Pancreas (tissue), 10 donors: ENCODE results near the gene HOXD4. TPM values are rescaled to one million over a fixed set of nuclear protein-coding genes. Genes with fewer than 3 reads are reported as not detected.

ENCODE experiments used
- ATAC-seq, 4 donors: fragments of 200-7000 bp; cut with Tn5 transposase; one replicate each; pipeline versions ENCODE4 v1.8.0 to v1.9.1; 2020; ENCODE audit warnings: mild to moderate bottlenecking in 4 of 4, moderate library complexity in 4 of 4
- DNase-seq, 6 donors: peaks; one replicate each; pipeline ENCODE4 v3.0.0-alpha.2; 2020
- FAIRE-seq: peaks from 2 replicates; lab custom pipeline; 2012; peaks lifted over from hg19 to GRCh38; lab: Jason Lieb, UNC
- H3K27ac ChIP-seq, 4 donors: fragments of 200-600 bp; sonication (generic); 1 replicate in 3 of 4; 2 replicates in 1 of 4; pipeline versions ENCODE4 v1.5.0 to v1.8.0; 2020
- H3K27me3 ChIP-seq, 4 donors: fragments of 200-600 bp; one replicate each; pipeline ENCODE4 v1.8.0; 2021
- H3K36me3 ChIP-seq, 3 donors: fragments of 200-600 bp; sonication (generic) in 1 of 3; one replicate each; pipeline versions ENCODE4 v1.5.0 to v1.8.0; 2020 to 2021
- H3K4me1 ChIP-seq, 3 donors: fragments of 200-600 bp; one replicate each; pipeline ENCODE4 v1.8.0; 2021
- H3K4me3 ChIP-seq, 4 donors: fragments of 200-600 bp; sonication (generic) in 2 of 4; one replicate each; pipeline versions ENCODE4 v1.5.0 to v1.8.0; 2020 to 2021
- H3K9me3 ChIP-seq, 4 donors: fragments of 200-600 bp; one replicate each; pipeline ENCODE4 v1.8.0; 2021
- WGBS, 2 donors: extraction: QIAGEN DNeasy Blood & Tissue Kit; methylation state at CpG; one replicate each; pipeline ENCODE4 v1.1.7; 2013; 5-methylcytosine and 5-hydroxymethylcytosine counted together
- intact Hi-C, 3 donors: fragments of 100-400 bp; cut with DNase I; formaldehyde crosslinking; loops; one replicate each; pipeline versions ENCODE4 v1.11.1 to v1.14.2; 2022
- polyA plus RNA-seq, 2 donors: library from polyadenylated mRNA; stranded (reverse); fragments of 200-250 nt; gene quantifications; one replicate each; pipeline ENCODE4 v1.2.3, GENCODE V29; 2013
- total RNA-seq, 6 donors: library from RNA; stranded (reverse); fragmentation: NEBNext Ultra II Directional in 4 of 6; extraction: Animal tissue kit (Norgen Biotek cat#: 25700) in 4 of 6; gene quantifications; one replicate each; pipeline versions ENCODE4 v1.2.1 to v1.2.4, GENCODE V29; 2021 to 2023
- TF ChIP-seq, protein P1 (sequence below), 4 donors: fragments of 200-600 bp; sonication (generic) in 3 of 4; IDR thresholded peaks; one replicate each; pipeline versions ENCODE4 v1.5.0 to v1.8.0; 2021; ENCODE audit warnings: antibody characterized with exemption in 4 of 4
- donor health status: healthy with polysubstance abuse.
- donor health status: DM: no; HTN: no; CAD: no; lungs with moderate emphysema.
- donor health status: DM: no; HTN: no; CAD: no.
- donor health status: control.
- donor health status: control.
- donor health status: Bipolar disorder and iron deficiency.
- donor health status: DM: yes; HTN: yes; CAD: no.
- donor health status: DM: no; HTN: no; CAD: no.
- donor health status: DM: no; HTN: no; CAD: no.
- donor health status: DM: yes; HTN: yes; CAD: no.

Gene HOXD4
- total and polyA plus RNA-seq, 8 donors: 0.13 to 1.8 (median 0.31) TPM; not detected in 2

DNA sequence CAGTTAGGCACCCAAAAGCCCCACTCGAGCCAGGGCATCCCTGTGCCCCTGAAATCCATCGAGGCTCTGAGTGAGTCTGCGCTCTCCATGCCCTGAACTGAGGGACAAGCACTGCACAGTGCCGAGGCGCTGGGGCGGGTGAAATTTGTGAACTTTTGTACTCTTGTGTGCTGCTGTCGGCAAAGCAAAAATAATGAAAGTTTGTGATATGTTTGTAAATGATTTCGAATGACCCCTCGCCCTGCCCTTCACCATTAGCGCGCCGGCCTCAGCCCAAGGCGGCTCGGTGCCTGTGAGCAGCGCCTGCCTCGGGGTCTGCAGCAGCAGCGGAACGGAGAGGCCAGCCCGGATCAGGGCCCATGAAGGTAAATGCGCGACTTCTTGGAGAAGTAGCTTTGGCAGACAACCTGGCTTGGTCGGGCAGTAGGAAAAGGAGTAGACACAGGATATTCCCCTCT, 1.8 kb upstream of the HOXD4 start:
- DNase-seq (no peak), ATAC-seq (no peak), FAIRE-seq (no peak)
- Histone ChIP-seq H3K4me1 (no peaks in the 10 kb centered on the region), H3K27ac (no peak overlapping the region), H3K9me3 (no peaks in the 10 kb centered on the region), H3K27me3 (peaks cover 0 to 25% (median 10%) of the 10 kb centered on the region in 4 donors), H3K4me3 (no peak overlapping the region), H3K36me3 (no peaks in the 10 kb centered on the region)
- TF ChIP-seq, protein P1, sequence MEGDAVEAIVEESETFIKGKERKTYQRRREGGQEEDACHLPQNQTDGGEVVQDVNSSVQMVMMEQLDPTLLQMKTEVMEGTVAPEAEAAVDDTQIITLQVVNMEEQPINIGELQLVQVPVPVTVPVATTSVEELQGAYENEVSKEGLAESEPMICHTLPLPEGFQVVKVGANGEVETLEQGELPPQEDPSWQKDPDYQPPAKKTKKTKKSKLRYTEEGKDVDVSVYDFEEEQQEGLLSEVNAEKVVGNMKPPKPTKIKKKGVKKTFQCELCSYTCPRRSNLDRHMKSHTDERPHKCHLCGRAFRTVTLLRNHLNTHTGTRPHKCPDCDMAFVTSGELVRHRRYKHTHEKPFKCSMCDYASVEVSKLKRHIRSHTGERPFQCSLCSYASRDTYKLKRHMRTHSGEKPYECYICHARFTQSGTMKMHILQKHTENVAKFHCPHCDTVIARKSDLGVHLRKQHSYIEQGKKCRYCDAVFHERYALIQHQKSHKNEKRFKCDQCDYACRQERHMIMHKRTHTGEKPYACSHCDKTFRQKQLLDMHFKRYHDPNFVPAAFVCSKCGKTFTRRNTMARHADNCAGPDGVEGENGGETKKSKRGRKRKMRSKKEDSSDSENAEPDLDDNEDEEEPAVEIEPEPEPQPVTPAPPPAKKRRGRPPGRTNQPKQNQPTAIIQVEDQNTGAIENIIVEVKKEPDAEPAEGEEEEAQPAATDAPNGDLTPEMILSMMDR (IDR thresholded peaks at IDR 0.05): no peak
- WGBS, 2 donors: 13 to 15% methylated on average over 22 of the region's 22 CpGs
- intact Hi-C loops: loop anchor here in 1 of 3 donors (10.0 kb wide), 1 partner anchor 495 kb away; no protein-coding TSS in a partner anchor

- no peak overlapping the region for H3K27ac ChIP-seq
- H3K4me3 ChIP-seq: no peak overlapping the region
- TF ChIP-seq, protein P1 (IDR thresholded peaks at IDR 0.05): no peak
- peaks cover 0 to 25% (median 10%) of the 10 kb centered on the region in 4 donors for H3K27me3 ChIP-seq
- ATAC-seq (no peak), DNase-seq (no peak), FAIRE-seq (no peak)
- H3K4me1 ChIP-seq: no peaks in the 10 kb centered on the region
- intact Hi-C loops: loop anchor here in 2 of 3 donors (10.0 kb wide), 2 partner anchors 415 to 495 kb away; no protein-coding TSS in a partner anchor
- no peaks in the 10 kb centered on the region for H3K36me3 ChIP-seq
- 12 to 13% methylated on average over 24 of the region's 24 CpGs for WGBS, 2 donors
- H3K9me3 ChIP-seq: no peaks in the 10 kb centered on the region
These were observed 1.3 kb upstream of the HOXD4 start for GRCh38 chr2:176149939-176150583.

DNA sequence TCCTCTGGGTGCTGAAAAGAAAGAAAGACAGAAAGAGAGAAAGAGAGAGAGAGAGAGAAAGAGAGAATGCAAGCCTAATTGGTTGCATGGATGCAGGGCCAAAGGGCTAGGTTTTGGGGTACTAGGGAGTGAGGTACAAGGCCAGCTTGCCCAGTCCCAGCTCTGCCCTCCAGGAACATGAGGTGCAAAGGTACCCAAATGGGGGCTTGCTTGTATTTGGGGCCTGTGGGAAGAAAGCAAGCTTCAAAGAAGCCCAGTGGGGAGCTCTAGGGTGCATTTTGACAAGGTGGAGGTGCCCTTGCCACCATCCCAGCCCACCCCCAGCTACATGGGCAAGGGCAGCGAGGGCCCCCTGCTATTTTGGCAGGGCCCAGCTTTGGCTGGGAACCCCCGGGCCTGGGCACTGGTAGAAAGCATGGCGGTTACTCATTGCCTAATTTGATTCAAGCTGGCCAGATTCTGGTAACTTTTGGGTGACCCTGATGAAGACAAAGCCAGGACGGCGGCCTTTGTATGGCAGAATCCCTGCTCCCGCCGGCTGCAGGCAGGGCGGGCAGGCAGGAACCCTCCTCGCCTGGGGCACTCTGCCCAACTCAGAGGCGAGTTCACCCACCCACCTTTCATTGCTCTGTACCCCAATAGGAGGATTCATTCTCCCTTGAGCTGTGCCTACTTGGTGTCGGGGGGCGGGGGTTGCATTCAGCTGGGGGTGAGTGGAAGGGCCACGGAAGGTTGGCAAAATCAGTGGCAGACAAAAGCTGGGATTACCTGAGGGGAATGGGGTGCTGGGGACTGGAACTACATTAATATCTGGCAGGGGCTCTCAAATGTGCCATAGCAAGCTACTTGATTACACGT, 537 bp upstream of the HOXD4 start:
- no peaks in the 10 kb centered on the region for H3K4me1 ChIP-seq
- no peak overlapping the region for H3K27ac ChIP-seq
- intact Hi-C loops: loop anchor here in 1 of 3 donors (10.0 kb wide), 1 partner anchor 414 kb away; no protein-coding TSS in a partner anchor
- no peak overlapping the region for H3K4me3 ChIP-seq
- no peaks in the 10 kb centered on the region for H3K9me3 ChIP-seq
- FAIRE-seq (no peak), ATAC-seq (no peak), DNase-seq (no peak)
- 14 to 16% methylated on average over 14 of the region's 14 CpGs for WGBS, 2 donors
- TF ChIP-seq, protein P1 (IDR thresholded peaks at IDR 0.05): no peak
- peaks cover 0 to 24% (median 10%) of the 10 kb centered on the region in 4 donors for H3K27me3 ChIP-seq
- no peaks in the 10 kb centered on the region for H3K36me3 ChIP-seq

DNA sequence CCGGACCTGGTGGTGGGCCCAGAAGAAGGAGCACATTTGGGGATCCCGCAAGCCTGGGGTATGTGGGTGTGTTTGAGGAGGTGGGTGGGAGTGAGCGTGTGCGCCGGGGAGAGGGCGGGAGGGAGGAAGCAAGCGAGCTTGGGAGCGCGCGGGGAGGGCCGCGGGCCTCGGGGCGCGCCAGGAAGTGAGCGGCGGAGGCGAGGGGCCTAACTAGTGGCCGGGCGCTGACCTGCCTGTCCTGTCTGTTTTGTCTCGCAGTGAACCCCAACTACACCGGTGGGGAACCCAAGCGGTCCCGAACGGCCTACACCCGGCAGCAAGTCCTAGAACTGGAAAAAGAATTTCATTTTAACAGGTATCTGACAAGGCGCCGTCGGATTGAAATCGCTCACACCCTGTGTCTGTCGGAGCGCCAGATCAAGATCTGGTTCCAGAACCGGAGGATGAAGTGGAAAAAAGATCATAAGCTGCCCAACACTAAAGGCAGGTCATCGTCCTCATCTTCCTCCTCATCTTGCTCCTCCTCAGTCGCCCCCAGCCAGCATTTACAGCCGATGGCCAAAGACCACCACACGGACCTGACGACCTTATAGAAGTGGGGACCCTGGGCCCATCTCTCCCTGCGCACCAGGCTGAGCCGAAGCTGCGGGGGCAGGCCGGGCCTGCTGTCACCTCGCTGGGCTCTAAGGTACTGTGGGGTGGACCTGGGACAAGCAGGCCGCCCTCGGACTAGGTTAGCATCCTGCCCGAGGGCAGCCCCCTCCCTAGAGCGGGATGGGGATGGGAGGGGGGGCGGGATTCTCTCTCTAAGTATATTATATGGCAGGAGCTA, 1.2 kb downstream of the HOXD4 start:
- H3K4me3 ChIP-seq: no peak overlapping the region
- H3K27ac ChIP-seq: no peak overlapping the region

More for the DNA sequence above, 1.2 kb downstream of the HOXD4 start:
- ATAC-seq (no peak), DNase-seq (no peak), FAIRE-seq (no peak)
- TF ChIP-seq, protein P1 (IDR thresholded peaks at IDR 0.05): no peak
- Histone ChIP-seq H3K36me3 (no peaks in the 10 kb centered on the region), H3K9me3 (no peaks in the 10 kb centered on the region), H3K27me3 (peaks cover 0 to 30% (median 13%) of the 10 kb centered on the region in 4 donors), H3K4me1 (peaks cover 0 to 2% (median 0%) of the 10 kb centered on the region in 3 donors)
- 8 to 9% methylated on average over 48 of the region's 48 CpGs for WGBS, 2 donors
- intact Hi-C loops: loop anchor here in 1 of 3 donors (10.0 kb wide), 1 partner anchor 412 kb away; no protein-coding TSS in a partner anchor
